Keratinocyte (primary cell): ENCODE measurements around the gene CDRT4. TPM values are rescaled to one million over a fixed set of nuclear protein-coding genes. Genes with fewer than 3 reads are reported as not detected.

Experiments used
- DNase-seq: peaks from one replicate; pipeline ENCODE4 v3.0.0-alpha.2; 2011; ENCODE audit warnings: low read depth, missing footprints, low spot score
- FAIRE-seq: peaks from 2 replicates; lab custom pipeline; 2011; peaks lifted over from hg19 to GRCh38; lab: Jason Lieb, UNC
- H2AFZ ChIP-seq: 2 replicates; pipeline ENCODE4 v1.6.0; 2012; ENCODE audit warnings: low read length, control low read depth, inconsistent platforms; ENCODE audit not compliant: control insufficient read depth
- H3K27ac ChIP-seq: 2 replicates; pipeline ENCODE4 v1.5.1; 2011; ENCODE audit warnings: low read length; ENCODE audit not compliant: control insufficient read depth, insufficient read depth
- H3K27me3 ChIP-seq: 3 replicates; pipeline ENCODE4 v1.6.0; 2011; ENCODE audit warnings: low read length; ENCODE audit not compliant: control insufficient read depth, insufficient read depth; ENCODE audit errors: extremely low read depth
- H3K36me3 ChIP-seq, 2 experiments: 2 replicates in 1 of 2; 3 replicates in 1 of 2; pipeline ENCODE4 v1.5.1; 2011; ENCODE audit warnings: low read length in 2 of 2, mild to moderate bottlenecking in 1 of 2; ENCODE audit not compliant: control insufficient read depth in 2 of 2, insufficient read depth in 2 of 2; ENCODE audit errors: extremely low read depth in 1 of 2
- H3K4me1 ChIP-seq: 3 replicates; pipeline ENCODE4 v1.5.1; 2011; ENCODE audit warnings: low read length; ENCODE audit not compliant: control insufficient read depth, insufficient read depth; ENCODE audit errors: extremely low read depth
- H3K4me2 ChIP-seq: 3 replicates; pipeline ENCODE4 v1.6.0; 2011; ENCODE audit warnings: low read depth, low read length; ENCODE audit not compliant: control insufficient read depth, insufficient read depth; ENCODE audit errors: extremely low read depth
- H3K4me3 ChIP-seq, 3 experiments: fragments of 200-600 bp in 1 of 3; sonication (generic) in 1 of 3; 2 replicates in 2 of 3; 3 replicates in 1 of 3; pipeline ENCODE4 v1.5.1; 2011 to 2016; ENCODE audit warnings: low read length in 3 of 3, mild to moderate bottlenecking in 3 of 3, control low read depth in 2 of 3, inconsistent platforms in 1 of 3, low read depth in 1 of 3, mixed read lengths in 1 of 3, mixed run types in 1 of 3, moderate library complexity in 1 of 3; ENCODE audit not compliant: control insufficient read depth in 2 of 3, insufficient read depth in 2 of 3; ENCODE audit errors: extremely low read depth in 1 of 3
- H3K79me2 ChIP-seq: 2 replicates; pipeline ENCODE4 v1.6.0; 2012; ENCODE audit warnings: low read length; ENCODE audit not compliant: control insufficient read depth, insufficient read depth
- H3K9ac ChIP-seq: 3 replicates; pipeline ENCODE4 v1.6.0; 2011; ENCODE audit warnings: low read length; ENCODE audit not compliant: control insufficient read depth, insufficient read depth; ENCODE audit errors: extremely low read depth
- H3K9me1 ChIP-seq: 3 replicates; pipeline ENCODE4 v1.6.0; 2011; ENCODE audit warnings: low read length; ENCODE audit not compliant: control insufficient read depth, insufficient read depth; ENCODE audit errors: extremely low read depth
- H3K9me3 ChIP-seq: 2 replicates; pipeline ENCODE4 v1.5.1; 2012; ENCODE audit warnings: low read depth, low read length; ENCODE audit not compliant: control insufficient read depth
- H4K20me1 ChIP-seq: 3 replicates; pipeline ENCODE4 v1.6.0; 2011; ENCODE audit warnings: low read length; ENCODE audit not compliant: control insufficient read depth, insufficient read depth; ENCODE audit errors: extremely low read depth
- CTCF ChIP-seq, 3 experiments: IDR thresholded peaks in 1 of 3; conservative IDR thresholded peaks in 1 of 3; optimal IDR thresholded peaks in 1 of 3; 2 replicates in 2 of 3; 3 replicates in 1 of 3; pipeline versions ENCODE3 to v1.5.1; 2011; ENCODE audit warnings: low read length in 3 of 3, mild to moderate bottlenecking in 3 of 3, moderate library complexity in 2 of 3, control low read depth in 1 of 3, inconsistent platforms in 1 of 3; ENCODE audit not compliant: insufficient read depth in 2 of 3; ENCODE audit errors: extremely low read depth in 1 of 3
- EZH2 ChIP-seq: IDR thresholded peaks from one replicate; pipeline ENCODE4 v1.6.1; 2012; ENCODE audit warnings: inconsistent platforms, mild to moderate bottlenecking, low read length, moderate library complexity
- dilution Hi-C: fragments of 300-500 bp; cut with MboI; formaldehyde crosslinking; loops from one replicate; pipeline ENCODE4 v1.7.0; 2020; ENCODE audit warnings: low sequenced_read_pairs; ENCODE audit not compliant: extremely low pct_ligation_motif_present
- polyA plus RNA-seq, 5 experiments: library from polyadenylated mRNA; depleted of rRNA in 3 of 5; stranded (reverse) in 3 of 5; stranded (forward) in 1 of 5; unstranded in 1 of 5; fragments of >200 nt; gene quantifications; 1 replicate in 1 of 5; 2 replicates in 3 of 5; 3 replicates in 1 of 5; pipeline versions ENCODE4 v1.2.1 to v1.2.3, GENCODE V29; 2011 to 2012; ENCODE audit warnings: missing spikeins in 2 of 5, low read depth in 1 of 5, low replicate concordance in 1 of 5

CDRT4 gene
- polyA plus RNA-seq, 1 donor (not counting 4 experiments of a cell fraction or from before 2014, with no cell fraction given): 0.93 TPM

GRCh38 chr17:15432807-15433611 is 34.4 kb downstream of the CDRT4 start:
- dilution Hi-C loops: no loop called here
- Histone ChIP-seq H4K20me1 (no peaks in the 10 kb centered on the region), H3K79me2 (no peaks in the 10 kb centered on the region), H3K27ac (no peak overlapping the region), H3K36me3 (peaks cover 0 to 2% of the 10 kb centered on the region in 2 experiments), H3K27me3 (no peaks in the 10 kb centered on the region), H3K9me1 (no peaks in the 10 kb centered on the region), H3K4me2 (no peak overlapping the region), H3K9ac (no peak overlapping the region), H2AFZ (no peak overlapping the region), H3K4me1 (no peaks in the 10 kb centered on the region), H3K4me3 (no peak overlapping the region), H3K9me3 (no peaks in the 10 kb centered on the region)
- no peak for TF ChIP-seq CTCF (optimal IDR thresholded peaks at IDR 0.05 in 1 of 3, IDR thresholded peaks at IDR 0.05 in 1 of 3, conservative IDR thresholded peaks at IDR 0.05 in 1 of 3; ENCODE audit: extremely low read depth in 1 of 3, insufficient read depth in 2 of 3, low read length in 3 of 3)
- no peak for TF ChIP-seq EZH2
- FAIRE-seq: no peak
- DNase-seq: no peak

- H3K36me3 ChIP-seq: no peaks in the 10 kb centered on the region
- no peak overlapping the region for H3K4me3 ChIP-seq
- no peaks in the 10 kb centered on the region for H3K4me1 ChIP-seq
- no peak for DNase-seq
- no peaks in the 10 kb centered on the region for H3K9me3 ChIP-seq
- H3K9ac ChIP-seq: no peak overlapping the region
- no peaks in the 10 kb centered on the region for H3K27me3 ChIP-seq
- TF ChIP-seq CTCF (optimal IDR thresholded peaks at IDR 0.05 in 1 of 3, IDR thresholded peaks at IDR 0.05 in 1 of 3, conservative IDR thresholded peaks at IDR 0.05 in 1 of 3; ENCODE audit: extremely low read depth in 1 of 3, insufficient read depth in 2 of 3, low read length in 3 of 3) (no peak), EZH2 (no peak)
- no peak overlapping the region for H3K27ac ChIP-seq
- H4K20me1 ChIP-seq: no peaks in the 10 kb centered on the region
- dilution Hi-C loops: no loop called here
- H3K4me2 ChIP-seq: no peak overlapping the region
- FAIRE-seq: no peak
- no peak overlapping the region for H2AFZ ChIP-seq
- no peaks in the 10 kb centered on the region for H3K9me1 ChIP-seq
- no peaks in the 10 kb centered on the region for H3K79me2 ChIP-seq
Measured at GRCh38 chr17:15431766-15432165, 35.7 kb downstream of the CDRT4 start.
